Upper lobe of left lung (tissue), 6 donors: Measurements from ENCODE around the gene MN1. TPM values are rescaled to one million over a fixed set of nuclear protein-coding genes. Genes with fewer than 3 reads are reported as not detected.

ENCODE experiments used
- ATAC-seq, 2 donors: fragments of 200-7000 bp; cut with Tn5 transposase; one replicate each; pipeline ENCODE4 v1.9.1; 2022; ENCODE audit warnings: mild to moderate bottlenecking in 2 of 2, moderate library complexity in 2 of 2; ENCODE audit not compliant: low FRiP score in 2 of 2
- DNase-seq, 2 donors: peaks; one replicate each; pipeline ENCODE4 v3.0.0-alpha.2; 2019 to 2020
- H3K27ac ChIP-seq, 4 donors: fragments of 200-600 bp; sonication (generic); one replicate each; pipeline ENCODE4 v1.5.1; 2016 to 2019
- H3K27me3 ChIP-seq, 4 donors: fragments of 200-600 bp; sonication (generic); one replicate each; pipeline ENCODE4 v1.5.1; 2017 to 2019
- H3K36me3 ChIP-seq, 4 donors: fragments of 200-600 bp; sonication (generic); one replicate each; pipeline ENCODE4 v1.5.1; 2016 to 2019
- H3K4me1 ChIP-seq, 4 donors: fragments of 200-600 bp; sonication (generic); one replicate each; pipeline ENCODE4 v1.5.1; 2018 to 2019
- H3K4me3 ChIP-seq, 4 donors: fragments of 200-600 bp; sonication (generic); one replicate each; pipeline ENCODE4 v1.5.1; 2017 to 2019; ENCODE audit warnings: mild to moderate bottlenecking in 2 of 4, moderate library complexity in 1 of 4
- H3K9me3 ChIP-seq, 4 donors: fragments of 200-600 bp; sonication (generic); one replicate each; pipeline ENCODE4 v1.5.1; 2018 to 2019
- CTCF ChIP-seq, 6 experiments: fragments of 450-650 bp in 4 of 6; fragments of 200-600 bp in 2 of 6; sonication (generic) in 2 of 6; IDR thresholded peaks; one replicate each; pipeline ENCODE4 v1.5.1; 2016 to 2019; ENCODE audit warnings: antibody characterized with exemption in 6 of 6
- EP300 ChIP-seq, 4 donors: sonication (generic); formaldehyde crosslinking; IDR thresholded peaks; one replicate each; pipeline ENCODE4 v1.5.1; 2017; ENCODE audit warnings: antibody characterized with exemption in 4 of 4, control low read depth in 2 of 4
- POLR2A ChIP-seq, 4 donors: fragments of 450-650 bp; IDR thresholded peaks; one replicate each; pipeline ENCODE4 v1.5.1; 2016 to 2017; ENCODE audit warnings: antibody characterized with exemption in 4 of 4, mild to moderate bottlenecking in 2 of 4
- POLR2AphosphoS5 ChIP-seq, 2 donors: sonication (generic); formaldehyde crosslinking; IDR thresholded peaks; one replicate each; pipeline ENCODE4 v1.5.1; 2017; ENCODE audit warnings: antibody characterized with exemption in 2 of 2
- WGBS, 2 donors: methylation state at CpG; one replicate each; pipeline ENCODE4 v1.1.5; 2017 to 2018; 5-methylcytosine and 5-hydroxymethylcytosine counted together
- total RNA-seq, 6 donors: library from RNA; depleted of rRNA in 4 of 6; stranded (reverse); fragments of >200 nt in 4 of 6; gene quantifications; one replicate each; pipeline versions ENCODE4 v1.1.0 to v1.2.1, GENCODE V29; 2016 to 2021
- donor health status: DM: no; HTN: no; CAD: no; lungs with moderate emphysema.
- donor health status: DM: no; HTN: yes; CAD: no; lungs with severe emphysema.

The MN1 gene
- total RNA-seq, 6 donors from 2014 or later = 1.0 to 17.8 (median 3.5) TPM

GRCh38 chr22:27785831-27786230 lies 15.7 kb downstream of the MN1 start:
- Histone ChIP-seq H3K9me3 (no peaks in the 10 kb centered on the region), H3K36me3 (no peaks in the 10 kb centered on the region), H3K27me3 (no peaks in the 10 kb centered on the region), H3K4me3 (no peak overlapping the region), H3K27ac (peak overlapping the region in 2 of 4 donors; percentile 45 to 57), H3K4me1 (peaks cover 0 to 7% (median 0%) of the 10 kb centered on the region in 4 donors)
- WGBS, 2 donors = 64 to 66% methylated on average over 12 of the region's 12 CpGs
- TF ChIP-seq POLR2A (IDR thresholded peaks at IDR 0.05) (no peak), CTCF (IDR thresholded peaks at IDR 0.05) (no peak), EP300 (IDR thresholded peaks at IDR 0.05) (no peak), POLR2AphosphoS5 (IDR thresholded peaks at IDR 0.05) (no peak)
- DNase-seq (no peak), ATAC-seq (no peak)

GRCh38 chr22:27784120-27784475 lies 17.5 kb downstream of the MN1 start:
- no peaks in the 10 kb centered on the region for H3K27me3 ChIP-seq
- TF ChIP-seq CTCF (IDR thresholded peaks at IDR 0.05) (no peak), POLR2A (IDR thresholded peaks at IDR 0.05) (no peak), EP300 (IDR thresholded peaks at IDR 0.05) (no peak), POLR2AphosphoS5 (IDR thresholded peaks at IDR 0.05) (no peak)
- H3K36me3 ChIP-seq = no peaks in the 10 kb centered on the region
- H3K27ac ChIP-seq = peak overlapping the region in 1 of 4 donors; percentile 4
- H3K9me3 ChIP-seq = no peaks in the 10 kb centered on the region
- DNase-seq (peak in 1 of 2 donors; percentile 13), ATAC-seq (no peak)
- peaks cover 0 to 15% (median 6%) of the 10 kb centered on the region in 4 donors for H3K4me1 ChIP-seq
- no peak overlapping the region for H3K4me3 ChIP-seq
- WGBS, 2 donors = 84 to 87% methylated on average over 5 to 6 of the region's 6 CpGs

DNA sequence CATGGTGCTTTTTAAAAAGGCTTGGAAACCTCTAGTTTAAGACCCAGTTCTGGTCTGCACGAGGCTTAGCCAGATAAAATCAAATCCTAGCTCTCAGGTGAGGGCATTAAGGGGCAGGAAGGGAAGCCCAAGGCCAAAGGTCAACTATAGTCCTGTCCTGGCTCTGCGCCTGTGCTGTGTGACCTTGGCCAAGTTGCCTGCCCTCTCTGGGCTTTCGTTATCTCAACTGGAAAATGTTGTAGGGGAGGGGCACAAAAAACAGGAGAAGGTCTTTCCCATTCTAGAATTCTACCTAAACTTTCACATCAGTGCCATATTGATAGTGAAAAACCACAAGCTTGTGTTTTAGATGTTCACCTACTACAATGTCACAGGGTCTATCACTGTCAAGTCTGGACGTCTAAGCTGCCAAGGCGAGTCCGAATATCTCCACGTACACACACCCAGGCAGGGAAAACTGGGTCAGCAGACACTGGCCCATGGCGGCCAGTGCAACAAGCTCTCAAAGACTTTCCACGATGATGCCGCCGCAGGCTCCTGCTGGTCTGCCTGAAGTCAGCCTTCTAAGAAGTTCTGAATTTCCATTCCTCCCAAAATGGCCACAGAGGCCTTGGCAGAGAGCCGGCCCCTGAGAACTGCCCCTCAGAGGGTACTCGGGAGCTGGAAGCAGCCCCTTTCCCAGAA lies 18.0 kb downstream of the MN1 start:
- WGBS, 2 donors = 80 to 87% methylated on average over 4 to 13 of the region's 13 CpGs
- Histone ChIP-seq H3K9me3 (no peaks in the 10 kb centered on the region), H3K27ac (peak overlapping the region in 2 of 4 donors; percentile 4 to 24), H3K36me3 (no peaks in the 10 kb centered on the region), H3K4me3 (no peak overlapping the region), H3K27me3 (no peaks in the 10 kb centered on the region), H3K4me1 (peaks cover 0 to 17% (median 9%) of the 10 kb centered on the region in 4 donors)
- DNase-seq = no peak
- ATAC-seq = no peak
- TF ChIP-seq POLR2A (IDR thresholded peaks at IDR 0.05) = no peak
- no peak for TF ChIP-seq EP300 (IDR thresholded peaks at IDR 0.05)
- no peak for TF ChIP-seq CTCF (IDR thresholded peaks at IDR 0.05)
- no peak for TF ChIP-seq POLR2AphosphoS5 (IDR thresholded peaks at IDR 0.05)

- 90 to 91% methylated on average over 13 of the region's 13 CpGs for WGBS, 2 donors
- H3K9me3 ChIP-seq = no peaks in the 10 kb centered on the region
- H3K27me3 ChIP-seq = no peaks in the 10 kb centered on the region
Measured at GRCh38 chr22:27782088-27782487, 19.5 kb downstream of the MN1 start.

More at GRCh38 chr22:27782088-27782487, 19.5 kb downstream of the MN1 start:
- TF ChIP-seq EP300 (IDR thresholded peaks at IDR 0.05) (no peak), CTCF (IDR thresholded peaks at IDR 0.05) (no peak), POLR2A (IDR thresholded peaks at IDR 0.05) (no peak), POLR2AphosphoS5 (IDR thresholded peaks at IDR 0.05) (no peak)
- H3K4me1 ChIP-seq = peaks cover 5 to 23% (median 10%) of the 10 kb centered on the region in 4 donors
- DNase-seq (peak in 1 of 2 donors; percentile 40), ATAC-seq (no peak)
- no peaks in the 10 kb centered on the region for H3K36me3 ChIP-seq
- no peak overlapping the region for H3K4me3 ChIP-seq
- peak overlapping the region in 1 of 4 donors; percentile 80 for H3K27ac ChIP-seq
